Head of caudate nucleus (tissue), 42 donors: ENCODE measurements around the gene STK17B.
"Not testable (repeated sequence)": the region's sequence is repeated elsewhere in the genome, so short reads cannot be mapped to it uniquely, and the experiment has no call there.

Experiments
- DNase-seq, 42 donors: peaks; one replicate each; pipeline versions ENCODE4 v3.0.0 to v3.0.0-alpha.2; 2020 to 2021; ENCODE audit warnings: mixed read lengths in 7 of 42
- intact Hi-C: fragments of 100-400 bp; cut with DNase I; formaldehyde crosslinking; loops from one replicate; pipeline ENCODE4 v1.15.0; 2022

The STK17B gene

DNA sequence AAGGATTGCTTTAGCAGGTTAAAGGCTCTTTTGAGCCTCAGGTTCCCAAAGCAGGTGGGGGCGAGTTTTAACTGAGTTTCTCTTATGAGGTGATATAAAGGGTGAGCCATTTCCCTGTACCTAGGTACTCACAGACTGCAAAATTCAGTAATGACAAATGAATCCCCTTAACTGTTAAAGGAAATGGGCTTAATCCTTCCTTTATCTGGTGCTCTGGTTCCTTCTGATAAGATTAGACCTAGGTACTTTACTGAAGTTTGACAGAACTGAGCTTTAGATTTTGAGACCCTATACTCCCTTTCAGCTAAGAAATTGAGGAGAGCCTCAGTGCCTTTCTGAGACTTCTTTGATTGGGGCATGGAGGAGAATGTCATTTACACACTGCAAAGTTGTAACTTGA is 42.6 kb downstream of the STK17B start:
- intact Hi-C loops: no loop called here
- no peak for DNase-seq

GRCh38 chr2:196125596-196125995 is 45.8 kb downstream of the STK17B start:
- no peak for DNase-seq
- intact Hi-C loops: no loop called here

DNA sequence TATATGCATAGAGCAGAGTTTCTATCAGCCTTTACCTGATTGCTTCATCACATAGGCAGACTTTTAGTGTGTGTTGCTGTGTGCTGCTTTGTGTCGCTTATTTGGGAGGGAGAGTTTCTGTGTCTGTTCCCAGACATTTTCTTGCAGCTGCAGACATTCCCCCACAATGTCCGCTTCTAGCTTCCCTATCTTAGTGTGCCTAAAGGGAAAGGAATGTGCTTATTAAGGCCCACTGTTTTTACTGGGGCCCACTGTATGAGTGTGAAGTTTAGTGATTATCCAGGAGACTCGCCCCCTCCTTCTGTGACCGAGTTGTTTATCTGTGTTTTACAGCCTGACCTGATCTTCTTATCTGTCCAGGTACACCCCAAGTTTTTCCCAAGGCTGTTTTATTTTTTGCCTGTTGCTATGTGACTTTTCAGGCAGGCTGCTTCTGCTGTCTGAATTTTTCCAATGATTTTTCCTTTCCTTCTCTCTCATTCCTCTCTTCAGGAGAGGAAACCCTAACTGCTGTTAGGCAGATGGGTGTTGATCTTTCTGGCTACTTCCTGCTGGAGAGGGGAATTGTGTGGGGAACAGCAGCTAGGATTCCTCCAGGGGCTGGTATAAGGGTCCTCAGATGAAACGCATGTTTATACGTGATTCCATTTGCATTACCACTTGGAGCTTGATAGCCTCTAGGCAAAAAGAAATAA is 47.6 kb downstream of the STK17B start:
- intact Hi-C loops: no loop called here
- DNase-seq: no peak

GRCh38 chr2:196119926-196120325 is 51.5 kb downstream of the STK17B start:
- DNase-seq: no peak
- intact Hi-C loops: no loop called here

GRCh38 chr2:196117214-196117705 is 54.1 kb downstream of the STK17B start:
- intact Hi-C loops: no loop called here
- no peak for DNase-seq

- intact Hi-C loops: no loop called here
- peak in 5 of 42 donors; percentile 7 to 51 (median 27) for DNase-seq
Measured at GRCh38 chr2:196113061-196113974, 58.1 kb downstream of the STK17B start.

DNA sequence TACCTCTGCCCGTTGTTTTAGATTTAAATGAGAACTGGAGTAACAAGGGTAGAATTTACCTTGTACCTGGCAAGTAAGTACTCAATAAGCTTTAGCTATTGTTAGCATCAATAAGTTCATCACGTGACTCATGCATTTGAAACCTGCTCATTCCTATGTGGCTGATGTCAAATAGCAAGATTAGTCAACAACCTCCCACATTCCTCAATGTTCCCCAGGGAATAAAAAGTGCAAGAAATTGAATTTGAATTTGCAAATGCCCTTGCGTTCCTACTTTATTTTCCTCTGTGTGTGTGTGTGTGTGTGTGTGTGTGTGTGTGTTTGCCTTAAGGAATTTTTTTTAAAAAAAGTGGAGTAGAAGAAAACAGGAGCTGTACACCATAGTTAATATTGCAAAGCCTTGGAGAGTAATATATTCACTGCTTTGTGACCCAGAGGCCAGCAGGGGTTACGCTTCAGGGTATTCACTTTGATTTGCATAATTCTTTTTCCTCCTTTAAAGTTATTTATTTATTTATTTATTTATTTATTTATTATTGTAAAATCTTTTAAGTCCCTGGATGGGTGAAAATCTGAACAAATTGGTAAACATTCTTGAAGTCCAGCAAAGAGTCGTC is 58.9 kb downstream of the STK17B start:
- DNase-seq: no peak
- intact Hi-C loops: no loop called here

DNA sequence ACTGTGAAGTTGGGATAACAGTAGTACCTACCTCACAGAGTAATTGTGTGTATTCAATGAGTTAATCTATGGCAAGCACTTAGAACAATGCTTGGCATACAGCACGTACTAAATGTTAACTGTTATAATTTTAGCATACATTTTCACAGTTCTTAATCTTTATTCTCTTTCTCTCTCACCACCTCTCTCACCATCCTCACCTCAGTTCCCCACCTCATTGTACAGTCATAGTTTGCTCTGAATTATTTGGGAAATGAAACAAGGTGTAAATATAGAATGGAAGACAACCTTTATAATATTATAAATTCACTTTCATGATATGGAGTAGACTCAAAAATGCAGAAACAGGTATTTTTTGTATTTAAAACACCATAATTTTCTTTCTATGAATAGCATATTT is 62.8 kb downstream of the STK17B start:
- intact Hi-C loops: no loop called here
- DNase-seq: no peak

DNA sequence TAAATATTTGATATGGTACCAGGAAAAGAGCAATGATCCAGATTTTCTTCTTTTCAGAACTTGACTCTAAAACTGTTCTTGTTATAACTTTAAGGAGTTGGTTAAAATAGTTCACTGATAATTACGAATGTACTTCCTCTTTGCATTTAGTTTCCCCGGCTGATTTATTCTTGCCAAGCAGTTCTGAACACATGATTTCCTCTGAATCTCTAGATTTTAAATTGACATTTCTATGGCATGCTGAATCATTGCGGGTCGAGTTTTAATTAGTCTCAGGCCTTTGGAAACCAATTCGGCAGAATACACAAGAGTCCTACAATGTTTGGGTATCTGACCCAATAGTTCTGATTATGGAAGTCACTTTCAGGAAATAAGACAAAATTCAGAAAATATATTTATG is 65.4 kb downstream of the STK17B start:
- no peak for DNase-seq
- intact Hi-C loops: no loop called here

GRCh38 chr2:196104066-196104465 is 67.3 kb downstream of the STK17B start:
- no peak for DNase-seq
- intact Hi-C loops: no loop called here

DNA sequence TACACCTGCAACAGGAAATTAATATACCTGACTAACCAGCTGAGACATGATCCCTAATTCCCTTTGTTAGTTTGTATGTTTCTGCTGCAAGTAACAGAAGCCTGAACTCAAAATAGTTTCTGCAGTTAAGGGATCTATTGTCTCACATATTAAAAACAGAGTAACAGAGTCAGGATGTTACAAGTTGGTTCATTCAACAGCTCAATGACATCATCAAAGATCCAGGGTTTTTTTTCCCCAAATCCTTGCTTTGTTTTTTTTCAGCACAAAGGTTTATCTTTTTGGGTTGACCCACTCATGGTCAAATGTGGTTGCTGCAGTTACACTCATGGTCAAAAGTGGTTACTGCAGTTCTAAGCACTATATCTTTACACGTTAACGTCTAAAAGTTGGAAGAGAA is 67.8 kb downstream of the STK17B start:
- no peak for DNase-seq
- intact Hi-C loops: no loop called here

- intact Hi-C loops: no loop called here
Measured at GRCh38 chr2:196101325-196101991, 69.9 kb downstream of the STK17B start.

DNA sequence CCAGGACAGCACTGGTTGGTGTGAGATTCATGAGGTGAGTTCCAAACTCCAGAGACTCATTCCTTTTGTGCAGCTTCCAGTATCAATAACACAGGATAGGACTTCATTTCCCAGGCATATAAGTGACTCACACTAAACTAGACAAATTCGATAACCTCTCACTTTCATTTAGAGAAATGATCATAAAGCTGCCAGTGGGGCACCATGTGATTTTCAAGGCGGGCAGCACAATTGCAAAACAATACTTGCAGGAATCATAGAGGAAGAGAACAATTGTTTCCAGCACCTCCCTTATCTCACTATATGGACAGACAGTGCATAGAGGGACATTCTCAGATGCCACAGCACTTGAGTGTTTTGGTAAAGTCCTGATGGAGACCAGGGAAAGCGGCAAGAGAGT is 71.5 kb downstream of the STK17B start:
- intact Hi-C loops: no loop called here
- DNase-seq: no peak

More at GRCh38 chr2:196101325-196101991, 69.9 kb downstream of the STK17B start:
- DNase-seq: peak in 20 of 42 donors; percentile 15 to 74 (median 29)

DNA sequence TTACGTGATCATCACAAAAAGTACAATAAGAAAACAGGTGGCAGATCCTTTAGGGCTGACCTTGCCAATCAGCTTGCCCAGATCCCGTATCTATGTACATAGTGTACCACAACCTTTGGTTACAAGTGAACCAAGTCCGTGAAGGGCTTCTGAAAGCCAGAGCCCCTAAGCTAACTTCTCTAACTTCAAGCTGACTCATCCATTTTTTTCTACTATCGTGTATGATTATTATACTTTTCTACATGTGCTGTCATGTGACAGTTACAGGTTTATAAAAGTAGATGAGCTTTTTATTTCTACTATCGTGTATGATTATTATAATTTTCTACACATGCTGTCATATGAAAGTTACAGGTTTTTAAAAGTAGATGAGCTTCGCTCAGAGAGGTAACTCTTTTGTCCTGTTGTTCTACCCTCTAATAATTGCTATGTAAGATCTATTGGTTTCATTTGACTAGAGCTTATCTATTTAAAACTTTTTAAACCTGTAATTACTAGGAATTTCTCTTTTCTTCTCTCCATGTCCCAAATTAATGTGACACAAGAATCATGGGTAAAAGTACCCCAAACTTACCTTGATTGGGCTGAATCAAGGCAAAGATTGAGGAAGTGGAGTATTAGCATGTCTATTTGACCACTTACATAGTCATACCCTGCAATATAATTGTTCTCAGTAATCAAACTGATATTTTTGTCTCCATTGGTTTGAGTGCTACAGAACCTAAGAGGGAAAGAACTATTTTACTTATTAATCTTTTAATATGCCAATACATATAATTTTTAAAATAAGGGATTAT is 73.3 kb downstream of the STK17B start:
- DNase-seq: no peak
- intact Hi-C loops: no loop called here

GRCh38 chr2:196096982-196097745 is 74.2 kb downstream of the STK17B start:
- intact Hi-C loops: no loop called here
- no peak for DNase-seq

- no peak for DNase-seq
- intact Hi-C loops: no loop called here
Measured at GRCh38 chr2:196096264-196096663, 75.1 kb downstream of the STK17B start.

- DNase-seq, intact Hi-C loops: not testable (repeated sequence)
Measured at GRCh38 chr2:196089448-196089847, 81.9 kb downstream of the STK17B start.

- DNase-seq: no peak
- intact Hi-C loops: no loop called here
Measured at GRCh38 chr2:196088203-196088602, 83.2 kb downstream of the STK17B start.
